H1 (cell line): ENCODE data around the gene SPATA21. TPM values are rescaled to one million over a fixed set of nuclear protein-coding genes. Genes with fewer than 3 reads are reported as not detected.

Experiments
- CTCF ChIA-PET: fragments of 300-600 bp; sonication (Branson Sonifier 250); formaldehyde crosslinking; loops from one replicate; lab custom pipeline; 2021; ENCODE audit not compliant: partially characterized antibody; lab: Charles Lee
- POLR2A ChIA-PET: fragments of 300-600 bp; sonication (Branson Sonifier 250); formaldehyde crosslinking; loops from one replicate; lab custom pipeline; 2021; ENCODE audit warnings: inconsistent platforms; ENCODE audit not compliant: partially characterized antibody; lab: Charles Lee
- DNase-seq, 2 experiments: peaks; one replicate each; pipeline versions ENCODE4 v3.0.0 to v3.0.0-alpha.2; 2010 to 2022; ENCODE audit warnings: low spot score in 2 of 2, low read depth in 1 of 2, mixed read lengths in 1 of 2
- FAIRE-seq: peaks from 2 replicates; lab custom pipeline; 2011; peaks lifted over from hg19 to GRCh38; lab: Jason Lieb, UNC
- H2AFZ ChIP-seq: 2 replicates; pipeline ENCODE4 v1.8.1; 2012; ENCODE audit warnings: low read length, inconsistent platforms
- H2AK5ac ChIP-seq: 2 replicates; pipeline ENCODE4 v1.6.1; 2013; ENCODE audit warnings: low read depth, low read length
- H2BK120ac ChIP-seq: replicated peaks from 2 replicates; pipeline ENCODE3; 2013; ENCODE audit warnings: low read depth, low read length, inconsistent platforms
- H2BK12ac ChIP-seq: 2 replicates; pipeline ENCODE4 v1.6.1; 2013; ENCODE audit warnings: low read depth, low read length
- H2BK15ac ChIP-seq: 2 replicates; pipeline ENCODE4 v1.6.1; 2013; ENCODE audit warnings: low read length
- H2BK20ac ChIP-seq: 2 replicates; pipeline ENCODE4 v1.6.1; 2013; ENCODE audit warnings: low read length
- H2BK5ac ChIP-seq: 2 replicates; pipeline ENCODE4 v1.6.1; 2013; ENCODE audit warnings: low read depth, low read length
- H3K14ac ChIP-seq: 2 replicates; pipeline ENCODE4 v1.6.1; 2013; ENCODE audit warnings: inconsistent platforms; ENCODE audit not compliant: insufficient read length
- H3K18ac ChIP-seq: 2 replicates; pipeline ENCODE4 v1.6.1; 2013; ENCODE audit warnings: low read length; ENCODE audit errors: extremely low read depth
- H3K23ac ChIP-seq: 2 replicates; pipeline ENCODE4 v1.6.1; 2013; ENCODE audit warnings: inconsistent platforms; ENCODE audit not compliant: insufficient read length
- H3K23me2 ChIP-seq: 2 replicates; pipeline ENCODE4 v1.6.1; 2013; ENCODE audit warnings: low read depth, low read length
- H3K27ac ChIP-seq: 2 replicates; pipeline ENCODE4 v1.6.1; 2011; ENCODE audit warnings: low read depth, low read length, inconsistent platforms
- H3K27me3 ChIP-seq, 4 experiments: replicated peaks in 1 of 4; 1 replicate in 1 of 4; 2 replicates in 3 of 4; pipeline versions ENCODE4 v1.6.1 to v1.8.1; 2011 to 2013; ENCODE audit warnings: low read length in 3 of 4, mild to moderate bottlenecking in 3 of 4, inconsistent platforms in 2 of 4, mixed read lengths in 2 of 4, moderate library complexity in 1 of 4; ENCODE audit not compliant: control insufficient read depth in 3 of 4, insufficient read depth in 3 of 4; ENCODE audit errors: extremely low read depth in 1 of 4
- H3K36me3 ChIP-seq, 4 experiments: 2 replicates each; pipeline versions ENCODE4 v1.6.1 to v1.8.1; 2011 to 2013; ENCODE audit warnings: mild to moderate bottlenecking in 4 of 4, low read length in 3 of 4, moderate library complexity in 2 of 4, control low read depth in 1 of 4, inconsistent platforms in 1 of 4; ENCODE audit not compliant: insufficient read depth in 4 of 4, control insufficient read depth in 2 of 4
- H3K4ac ChIP-seq: replicated peaks from 2 replicates; pipeline ENCODE3; 2013; ENCODE audit warnings: low read length, low read depth, mixed read lengths, inconsistent platforms; ENCODE audit not compliant: insufficient read length
- H3K4me1 ChIP-seq, 4 experiments: replicated peaks in 1 of 4; 1 replicate in 1 of 4; 2 replicates in 3 of 4; pipeline versions ENCODE4 v1.6.1 to v1.8.1; 2011 to 2013; ENCODE audit warnings: low read length in 3 of 4, inconsistent platforms in 2 of 4, mixed read lengths in 1 of 4; ENCODE audit not compliant: insufficient read depth in 4 of 4, control insufficient read depth in 3 of 4
- H3K4me2 ChIP-seq, 2 experiments: 2 replicates each; pipeline versions ENCODE4 v1.6.1 to v1.8.1; 2011 to 2013; ENCODE audit warnings: low read depth in 2 of 2, low read length in 2 of 2, control low read depth in 1 of 2, inconsistent platforms in 1 of 2, mild to moderate bottlenecking in 1 of 2; ENCODE audit not compliant: insufficient read depth in 1 of 2
- H3K4me3 ChIP-seq, 4 experiments: fragments of 200-600, 300-600 bp in 1 of 4; sonication (generic), shearing (Covaris generic), sonication (Bioruptor Twin) in 1 of 4; 2 replicates each; pipeline versions ENCODE4 v1.5.1 to v1.8.1; 2011 to 2016; ENCODE audit warnings: low read length in 4 of 4, low read depth in 3 of 4, control low read depth in 2 of 4, inconsistent platforms in 2 of 4, mild to moderate bottlenecking in 2 of 4, mixed read lengths in 1 of 4, moderate library complexity in 1 of 4; ENCODE audit not compliant: insufficient read depth in 2 of 4; ENCODE audit errors: extremely low read depth in 1 of 4
- H3K56ac ChIP-seq: replicated peaks from 2 replicates; pipeline ENCODE3; 2013; ENCODE audit warnings: low read depth, mild to moderate bottlenecking, mixed read lengths, low read length, inconsistent platforms; ENCODE audit not compliant: insufficient read length
- H3K79me1 ChIP-seq: 2 replicates; pipeline ENCODE4 v1.6.1; 2013; ENCODE audit warnings: low read depth, low read length, control low read depth
- H3K79me2 ChIP-seq, 2 experiments: 2 replicates each; pipeline versions ENCODE4 v1.6.1 to v1.8.1; 2012 to 2013; ENCODE audit warnings: low read length in 2 of 2, mild to moderate bottlenecking in 2 of 2, inconsistent platforms in 1 of 2; ENCODE audit not compliant: insufficient read depth in 2 of 2, control insufficient read depth in 1 of 2
- H3K9ac ChIP-seq, 4 experiments: replicated peaks in 1 of 4; 1 replicate in 1 of 4; 2 replicates in 3 of 4; pipeline versions ENCODE4 v1.6.1 to v1.8.1; 2011 to 2013; ENCODE audit warnings: low read depth in 3 of 4, low read length in 3 of 4, control low read depth in 2 of 4, mild to moderate bottlenecking in 2 of 4, moderate library complexity in 2 of 4, inconsistent platforms in 1 of 4; ENCODE audit errors: extremely low read depth in 1 of 4
- H3K9me3 ChIP-seq, 2 experiments: 2 replicates each; pipeline versions ENCODE4 v1.6.1 to v1.8.1; 2012 to 2013; ENCODE audit warnings: mild to moderate bottlenecking in 2 of 2, moderate library complexity in 2 of 2, control low read depth in 1 of 2, inconsistent platforms in 1 of 2, low read depth in 1 of 2, low read length in 1 of 2, mixed read lengths in 1 of 2; ENCODE audit not compliant: insufficient read depth in 2 of 2
- H4K20me1 ChIP-seq, 2 experiments: replicated peaks in 1 of 2; 2 replicates each; pipeline versions ENCODE3 to v1.8.1; 2011 to 2013; ENCODE audit warnings: inconsistent platforms in 2 of 2, low read length in 2 of 2, mild to moderate bottlenecking in 1 of 2; ENCODE audit not compliant: insufficient read depth in 2 of 2, control insufficient read depth in 1 of 2
- H4K5ac ChIP-seq: 2 replicates; pipeline ENCODE4 v1.6.1; 2013; ENCODE audit warnings: low read length, low read depth, mixed read lengths, inconsistent platforms; ENCODE audit not compliant: insufficient read length
- H4K8ac ChIP-seq: 2 replicates; pipeline ENCODE4 v1.8.0; 2013; ENCODE audit warnings: mild to moderate bottlenecking, moderate library complexity, low read length, inconsistent platforms; ENCODE audit not compliant: insufficient read depth; ENCODE audit errors: extremely low read depth
- H4K91ac ChIP-seq: replicated peaks from 2 replicates; pipeline ENCODE3; 2013; ENCODE audit warnings: low read length, mixed read lengths, inconsistent platforms; ENCODE audit not compliant: insufficient read length
- CBX8 ChIP-seq: fragments of 300-800, 300-1000 bp; sonication (generic); IDR thresholded peaks from 2 replicates; pipeline ENCODE4 v1.7.1; 2016; ENCODE audit warnings: low read depth, low read length, borderline replicate concordance
- CREB1 ChIP-seq: IDR thresholded peaks from 2 replicates; pipeline ENCODE4 v1.6.1; 2012; ENCODE audit warnings: inconsistent platforms
- EGR1 ChIP-seq: IDR thresholded peaks from 2 replicates; pipeline ENCODE4 v1.6.1; 2011; ENCODE audit warnings: low read depth, low read length, borderline replicate concordance
- JUN ChIP-seq: IDR thresholded peaks from 2 replicates; pipeline ENCODE4 v1.6.1; 2011; ENCODE audit warnings: low read depth, mild to moderate bottlenecking, improper control_type of control experiment, low read length
- KDM5A ChIP-seq: fragments of 200-600 bp; IDR thresholded peaks from 2 replicates; pipeline ENCODE4 v1.7.1; 2012; ENCODE audit warnings: mild to moderate bottlenecking, low read length, inconsistent platforms, mixed read lengths
- NANOG ChIP-seq: IDR thresholded peaks from 2 replicates; pipeline ENCODE4 v1.6.1; 2011; ENCODE audit warnings: low read length, low read depth, mild to moderate bottlenecking, inconsistent platforms; ENCODE audit not compliant: insufficient read depth, poor library complexity, severe bottlenecking
- RBBP5 ChIP-seq: IDR thresholded peaks from 2 replicates; pipeline ENCODE4 v1.7.1; 2012; ENCODE audit warnings: low read depth, mild to moderate bottlenecking, inconsistent platforms, low read length, moderate library complexity, borderline replicate concordance
- RXRA ChIP-seq: IDR thresholded peaks from 2 replicates; pipeline ENCODE4 v1.6.1; 2011; ENCODE audit warnings: low read depth, mild to moderate bottlenecking, low read length, moderate library complexity; ENCODE audit not compliant: insufficient read depth
- SP4 ChIP-seq: IDR thresholded peaks from 2 replicates; pipeline ENCODE4 v1.6.1; 2012; ENCODE audit warnings: low read length, inconsistent platforms
- TBP ChIP-seq: IDR thresholded peaks from 2 replicates; pipeline ENCODE4 v1.6.1; 2011; ENCODE audit warnings: low read depth, low read length, improper control_type of control experiment
- WGBS, 2 experiments: shearing (Covaris generic) in 1 of 2; methylation state at CpG; one replicate each; pipeline versions ENCODE4 v1.1.6 to v1.1.7; 2013 to 2015; ENCODE audit warnings: low lambda C conversion rate in 2 of 2, mixed read lengths in 2 of 2, inconsistent platforms in 1 of 2, low coverage in 1 of 2, missing lambda C conversion rate in 1 of 2; ENCODE audit not compliant: insufficient replicate concordance in 2 of 2, insufficient coverage in 1 of 2, insufficient read length in 1 of 2; ENCODE audit errors: extremely low coverage in 1 of 2, missing lambda C conversion rate in 1 of 2; 5-methylcytosine and 5-hydroxymethylcytosine counted together
- polyA plus RNA-seq, 7 experiments: library from polyadenylated mRNA; depleted of rRNA in 3 of 7; stranded (reverse) in 5 of 7; unstranded in 2 of 7; fragments of >200 nt in 5 of 7; fragments of 200-250 nt in 2 of 7; gene quantifications; 1 replicate in 5 of 7; 2 replicates in 1 of 7; 4 replicates in 1 of 7; pipeline versions ENCODE4 v1.2.1 to v1.2.3, GENCODE V29; 2011 to 2013; ENCODE audit warnings: missing spikeins in 2 of 7, mixed read lengths in 2 of 7
- total RNA-seq: library from RNA; stranded (reverse); fragmentation: NEBNext Ultra II Directional; extraction: Animal tissue kit (Norgen Biotek cat#: 25700); gene quantifications from 2 replicates; pipeline ENCODE4 v1.2.1, GENCODE V29; 2021

The SPATA21 gene
- total and polyA plus RNA-seq, 2 of the 8 experiments (the other 6 are each of a cell fraction or from before 2014, with no cell fraction given), result not detected

- peak within 1 kb of the TSS; percentile 75; the same call in 1 of the 2 replicates for H2BK5ac ChIP-seq
- peak within 1 kb of the TSS; percentile 94; the same call in 1 of the 2 replicates for H3K18ac ChIP-seq
- H3K79me2 ChIP-seq, result no peaks in the 10 kb centered on the region
- peaks cover 11 to 20% of the 10 kb centered on the region in 2 experiments for H4K20me1 ChIP-seq
- no peak within 1 kb of the TSS for H2BK120ac ChIP-seq
- H2BK20ac ChIP-seq, result no peak within 1 kb of the TSS
- H3K56ac ChIP-seq, result peak within 1 kb of the TSS; percentile 63
- no peak within 1 kb of the TSS for H2BK15ac ChIP-seq
- H4K8ac ChIP-seq, result peak within 1 kb of the TSS; percentile 73; the same call in 1 of the 2 replicates
- no peak within 1 kb of the TSS for H2AK5ac ChIP-seq
- CTCF ChIA-PET, result interaction anchor here (0.8 to 2.9 kb wide), 30 partner anchors 9 to 375 kb away, joined by 3 to 19 read pairs (median 4); no protein-coding TSS in a partner anchor
- 1% methylated on average over 66 of the region's 68 CpGs; no CpG with 5 or more reads in 1 of the 2 experiments for WGBS, 2 experiments
- H2BK12ac ChIP-seq, result peak within 1 kb of the TSS; percentile 82; the same call in 1 of the 2 replicates
- H3K4me1 ChIP-seq, result peaks cover 0 to 2% (median 0%) of the 10 kb centered on the region in 4 experiments; a peak in 3 of 7 replicates
- peak within 1 kb of the TSS; percentile 74 to 76 for H3K4me2 ChIP-seq
- FAIRE-seq (no peak), DNase-seq (peak; percentile 90 to 100)
- POLR2A ChIA-PET, result interaction anchor here (0.9 to 3.1 kb wide), 8 partner anchors 10 to 233 kb away, joined by 3 to 15 read pairs (median 4); no protein-coding TSS in a partner anchor
- H3K23ac ChIP-seq, result no peak within 1 kb of the TSS
- peak within 1 kb of the TSS; percentile 83 for H4K91ac ChIP-seq
- peak within 1 kb of the TSS; percentile 61 for H4K5ac ChIP-seq
- peaks cover 0 to 12% (median 2%) of the 10 kb centered on the region in 4 experiments; a peak in 4 of 8 replicates for H3K36me3 ChIP-seq
- peak within 1 kb of the TSS; percentile 70 for H3K4ac ChIP-seq
- peak within 1 kb of the TSS; percentile 98 for H2AFZ ChIP-seq
- no peaks in the 10 kb centered on the region; the same call in 1 of the 2 replicates for H3K79me1 ChIP-seq
- no peak within 1 kb of the TSS for H3K14ac ChIP-seq
- H3K23me2 ChIP-seq, result peaks cover 4% of the 10 kb centered on the region; the same call in 1 of the 2 replicates
- peaks cover 0 to 4% (median 3%) of the 10 kb centered on the region in 4 experiments; a peak in 1 of 7 replicates for H3K27me3 ChIP-seq
- H3K27ac ChIP-seq, result peak within 1 kb of the TSS; percentile 47; the same call in 1 of the 2 replicates
- peak within 1 kb of the TSS; percentile 66 to 96 (median 77) for H3K4me3 ChIP-seq
- H3K9ac ChIP-seq, result peak within 1 kb of the TSS; percentile 47 to 82 (median 63)
- no peaks in the 10 kb centered on the region for H3K9me3 ChIP-seq
- TF ChIP-seq TBP, result peak; percentile 75
- peak; percentile 86 for TF ChIP-seq EGR1
- peak; percentile 87 for TF ChIP-seq CREB1
- TF ChIP-seq RXRA, result 0 out of 2 replicates have a peak, but pooled peaks have one; percentile 38
- TF ChIP-seq RBBP5, result peak; percentile 87; the same call in 1 of the 2 replicates
- TF ChIP-seq SP4, result no peak
- TF ChIP-seq CBX8, result no peak
- peak; percentile 37 for TF ChIP-seq NANOG
- no peak for TF ChIP-seq JUN
- TF ChIP-seq KDM5A, result 0 out of 2 replicates have a peak, but pooled peaks have one; percentile 26
Observed at GRCh38 chr1:16440470-16441281, 3.5 kb upstream of the SPATA21 start, which contains the start of gene NECAP2. Gene NECAP2, plus strand, starts transcription at chr1:16440724. Its CDS starts 38 bp downstream, at chr1:16440762.
